ENCODE measurements around the gene PJA1.

The PJA1 gene

GRCh38 chrX:69197690-69198089 is 32.4 kb upstream of the PJA1 start:
- no peaks in the 10 kb centered on the region for H4K20me1 ChIP-seq (ENCODE audit: insufficient read depth, low read length, poor library complexity, severe bottlenecking)
- TF ChIP-seq CTCF (conservative IDR thresholded peaks at IDR 0.05; ENCODE audit: low read length) (no peak), EZH2phosphoT487 (IDR thresholded peaks at IDR 0.05; ENCODE audit: borderline replicate concordance) (no peak)
- H3K36me3 ChIP-seq (ENCODE audit: insufficient read depth, low read length), result no peaks in the 10 kb centered on the region
- H3K4me1 ChIP-seq (ENCODE audit: insufficient read depth, low read length, poor library complexity, severe bottlenecking), result no peaks in the 10 kb centered on the region
- no peaks in the 10 kb centered on the region for H3F3A ChIP-seq (ENCODE audit: low read depth)
- no peak overlapping the region for H3K4me3 ChIP-seq (ENCODE audit: low read length, poor library complexity, severe bottlenecking)
- no peak overlapping the region for H2AFZ ChIP-seq (ENCODE audit: low read length)
- H3K9me2 ChIP-seq (replicated peaks; ENCODE audit: low read depth, low read length), result no peaks in the 10 kb centered on the region
- no peak overlapping the region for H3K4me2 ChIP-seq (ENCODE audit: low read depth, low read length, poor library complexity, severe bottlenecking)
- no peaks in the 10 kb centered on the region for H3K79me2 ChIP-seq (ENCODE audit: insufficient read depth, low read length)
- H3K27me3 ChIP-seq (ENCODE audit: insufficient read depth, low read length, poor library complexity, severe bottlenecking), result no peaks in the 10 kb centered on the region
- no peak overlapping the region for H3K9ac ChIP-seq (ENCODE audit: low read depth, low read length, poor library complexity, severe bottlenecking)
- no peaks in the 10 kb centered on the region for H3K9me3 ChIP-seq (ENCODE audit: insufficient read depth, low read depth, low read length)

- H3K79me2 ChIP-seq (ENCODE audit: insufficient read depth, low read length), result no peaks in the 10 kb centered on the region
- H3K4me1 ChIP-seq (ENCODE audit: insufficient read depth, low read length, poor library complexity, severe bottlenecking), result no peaks in the 10 kb centered on the region
- no peak overlapping the region for H2AFZ ChIP-seq (ENCODE audit: low read length)
- no peaks in the 10 kb centered on the region for H3K9me2 ChIP-seq (replicated peaks; ENCODE audit: low read depth, low read length)
- H3K27me3 ChIP-seq (ENCODE audit: insufficient read depth, low read length, poor library complexity, severe bottlenecking), result no peaks in the 10 kb centered on the region
- H3K4me2 ChIP-seq (ENCODE audit: low read depth, low read length, poor library complexity, severe bottlenecking), result no peak overlapping the region
- no peaks in the 10 kb centered on the region for H3K9me3 ChIP-seq (ENCODE audit: insufficient read depth, low read depth, low read length)
- no peaks in the 10 kb centered on the region for H4K20me1 ChIP-seq (ENCODE audit: insufficient read depth, low read length, poor library complexity, severe bottlenecking)
- H3K9ac ChIP-seq (ENCODE audit: low read depth, low read length, poor library complexity, severe bottlenecking), result no peak overlapping the region
- H3K4me3 ChIP-seq (ENCODE audit: low read length, poor library complexity, severe bottlenecking), result no peak overlapping the region
- H3K36me3 ChIP-seq (ENCODE audit: insufficient read depth, low read length), result no peaks in the 10 kb centered on the region
- no peaks in the 10 kb centered on the region for H3F3A ChIP-seq (ENCODE audit: low read depth)
- TF ChIP-seq CTCF (conservative IDR thresholded peaks at IDR 0.05; ENCODE audit: low read length) (no peak), EZH2phosphoT487 (IDR thresholded peaks at IDR 0.05; ENCODE audit: borderline replicate concordance) (no peak)
These were observed 31.4 kb upstream of the PJA1 start for GRCh38 chrX:69196666-69197065.

- TF ChIP-seq CTCF (conservative IDR thresholded peaks at IDR 0.05; ENCODE audit: low read length) (no peak), EZH2phosphoT487 (IDR thresholded peaks at IDR 0.05; ENCODE audit: borderline replicate concordance) (no peak)
- Histone ChIP-seq H3K4me1 (ENCODE audit: insufficient read depth, low read length, poor library complexity, severe bottlenecking) (no peaks in the 10 kb centered on the region), H3F3A (ENCODE audit: low read depth) (no peaks in the 10 kb centered on the region), H2AFZ (ENCODE audit: low read length) (no peak overlapping the region), H3K4me2 (ENCODE audit: low read depth, low read length, poor library complexity, severe bottlenecking) (no peak overlapping the region), H3K36me3 (ENCODE audit: insufficient read depth, low read length) (no peaks in the 10 kb centered on the region), H3K79me2 (ENCODE audit: insufficient read depth, low read length) (no peaks in the 10 kb centered on the region), H4K20me1 (ENCODE audit: insufficient read depth, low read length, poor library complexity, severe bottlenecking) (no peaks in the 10 kb centered on the region), H3K4me3 (ENCODE audit: low read length, poor library complexity, severe bottlenecking) (no peak overlapping the region), H3K27me3 (ENCODE audit: insufficient read depth, low read length, poor library complexity, severe bottlenecking) (no peaks in the 10 kb centered on the region), H3K9me3 (ENCODE audit: insufficient read depth, low read depth, low read length) (no peaks in the 10 kb centered on the region), H3K9me2 (replicated peaks; ENCODE audit: low read depth, low read length) (no peaks in the 10 kb centered on the region), H3K9ac (ENCODE audit: low read depth, low read length, poor library complexity, severe bottlenecking) (no peak overlapping the region)
These were observed 30.6 kb upstream of the PJA1 start for GRCh38 chrX:69195810-69196209.

Data from Loucy (cell line).